Mucosa of rectum (tissue), 2 donors: ENCODE results near the gene FADS2.

ENCODE experiments used
- H3K27ac ChIP-seq, 2 donors: one replicate each; pipeline ENCODE4 v1.7.0; 2013; ENCODE audit warnings: inconsistent platforms in 2 of 2, low read depth in 2 of 2, low read length in 2 of 2
- H3K27me3 ChIP-seq, 2 donors: one replicate each; pipeline ENCODE4 v1.7.0; 2013; ENCODE audit warnings: low read length in 2 of 2; ENCODE audit not compliant: control insufficient read depth in 2 of 2, insufficient read depth in 2 of 2
- H3K36me3 ChIP-seq, 2 donors: one replicate each; pipeline ENCODE4 v1.7.0; 2013; ENCODE audit warnings: low read length in 2 of 2; ENCODE audit not compliant: control insufficient read depth in 2 of 2, insufficient read depth in 2 of 2
- H3K4me1 ChIP-seq, 2 donors: one replicate each; pipeline ENCODE4 v1.7.0; 2013; ENCODE audit warnings: low read length in 2 of 2, mild to moderate bottlenecking in 1 of 2; ENCODE audit not compliant: control insufficient read depth in 2 of 2, insufficient read depth in 2 of 2
- H3K4me3 ChIP-seq, 2 donors: one replicate each; pipeline ENCODE4 v1.7.0; 2013; ENCODE audit warnings: low read length in 2 of 2
- H3K9ac ChIP-seq, 2 donors: one replicate each; pipeline ENCODE4 v1.7.0; 2013; ENCODE audit warnings: low read length in 2 of 2, low read depth in 1 of 2, mild to moderate bottlenecking in 1 of 2
- H3K9me3 ChIP-seq, 2 donors: one replicate each; pipeline ENCODE4 v1.7.0; 2013; ENCODE audit warnings: low read length in 2 of 2; ENCODE audit not compliant: control insufficient read depth in 2 of 2
- donor health status: healthy.
- donor health status: Normal muscosa, but diverticular disease.

FADS2 gene

GRCh38 chr11:61910187-61911127 lies 82.4 kb downstream of the FADS2 start:
- no peaks in the 10 kb centered on the region for H3K36me3 ChIP-seq
- peaks cover 0 to 3% of the 10 kb centered on the region in 2 donors for H3K4me1 ChIP-seq
- H3K27ac ChIP-seq: no peak overlapping the region
- no peaks in the 10 kb centered on the region for H3K27me3 ChIP-seq
- no peak overlapping the region for H3K4me3 ChIP-seq
- no peaks in the 10 kb centered on the region for H3K9me3 ChIP-seq
- no peak overlapping the region for H3K9ac ChIP-seq

- Histone ChIP-seq H3K4me3 (no peak overlapping the region), H3K27me3 (peaks cover under 1% of the 10 kb centered on the region in 2 donors), H3K9ac (no peak overlapping the region), H3K36me3 (no peaks in the 10 kb centered on the region), H3K4me1 (peaks cover 0 to 3% of the 10 kb centered on the region in 2 donors), H3K9me3 (no peaks in the 10 kb centered on the region), H3K27ac (no peak overlapping the region)
Measured at GRCh38 chr11:61911128-61911700, 83.1 kb downstream of the FADS2 start.

DNA sequence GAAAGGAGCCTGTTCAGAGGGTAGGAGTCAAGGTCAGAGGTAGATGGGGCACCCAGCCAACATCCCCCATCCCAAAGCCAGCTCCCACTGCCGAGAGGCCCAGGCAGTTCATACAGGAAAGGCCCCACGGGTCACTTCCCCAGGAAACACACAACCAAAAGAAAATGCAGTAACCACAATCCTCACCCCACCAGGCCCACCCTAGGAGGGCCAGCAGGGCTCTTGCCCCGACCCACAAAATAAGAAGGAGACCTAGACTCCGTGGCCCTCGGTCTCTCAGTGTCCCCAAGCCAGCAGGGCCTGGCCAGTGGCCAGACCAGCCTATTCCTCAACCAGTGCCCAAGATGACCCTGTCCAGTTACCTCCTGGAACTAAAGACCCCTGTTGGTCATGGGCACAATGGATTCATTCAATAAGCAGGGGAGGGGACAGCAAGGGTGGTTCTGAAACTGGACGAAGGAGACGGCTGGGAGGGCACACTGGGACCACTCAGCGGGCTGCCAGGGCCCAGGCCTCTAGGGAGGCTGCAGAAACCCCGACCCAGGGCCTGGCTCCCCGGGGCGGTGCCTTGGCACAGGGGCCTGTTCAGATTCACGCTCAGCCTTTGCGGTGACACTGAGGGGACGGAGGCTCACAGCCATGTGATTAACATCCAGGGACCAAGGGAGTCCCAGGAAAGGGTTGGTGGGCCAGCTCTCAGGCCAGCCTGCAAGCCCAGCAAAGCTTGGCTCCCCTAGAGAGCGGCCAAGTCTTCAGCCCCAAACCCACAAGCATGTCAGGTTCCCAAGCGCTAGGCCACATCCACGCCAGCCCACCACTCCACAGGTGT lies 83.8 kb downstream of the FADS2 start:
- no peak overlapping the region for H3K4me3 ChIP-seq
- no peak overlapping the region for H3K27ac ChIP-seq
- H3K9ac ChIP-seq: no peak overlapping the region
- no peaks in the 10 kb centered on the region for H3K36me3 ChIP-seq
- H3K9me3 ChIP-seq: no peaks in the 10 kb centered on the region
- peaks cover 4 to 5% of the 10 kb centered on the region in 2 donors for H3K27me3 ChIP-seq
- peaks cover 0 to 3% of the 10 kb centered on the region in 2 donors for H3K4me1 ChIP-seq

GRCh38 chr11:61912530-61912898 lies 84.4 kb downstream of the FADS2 start:
- no peak overlapping the region for H3K27ac ChIP-seq
- no peak overlapping the region for H3K9ac ChIP-seq
- H3K4me1 ChIP-seq: peaks cover under 1 to 3% of the 10 kb centered on the region in 2 donors
- H3K36me3 ChIP-seq: no peaks in the 10 kb centered on the region
- H3K4me3 ChIP-seq: no peak overlapping the region
- no peaks in the 10 kb centered on the region for H3K9me3 ChIP-seq
- peaks cover 4 to 6% of the 10 kb centered on the region in 2 donors for H3K27me3 ChIP-seq

DNA sequence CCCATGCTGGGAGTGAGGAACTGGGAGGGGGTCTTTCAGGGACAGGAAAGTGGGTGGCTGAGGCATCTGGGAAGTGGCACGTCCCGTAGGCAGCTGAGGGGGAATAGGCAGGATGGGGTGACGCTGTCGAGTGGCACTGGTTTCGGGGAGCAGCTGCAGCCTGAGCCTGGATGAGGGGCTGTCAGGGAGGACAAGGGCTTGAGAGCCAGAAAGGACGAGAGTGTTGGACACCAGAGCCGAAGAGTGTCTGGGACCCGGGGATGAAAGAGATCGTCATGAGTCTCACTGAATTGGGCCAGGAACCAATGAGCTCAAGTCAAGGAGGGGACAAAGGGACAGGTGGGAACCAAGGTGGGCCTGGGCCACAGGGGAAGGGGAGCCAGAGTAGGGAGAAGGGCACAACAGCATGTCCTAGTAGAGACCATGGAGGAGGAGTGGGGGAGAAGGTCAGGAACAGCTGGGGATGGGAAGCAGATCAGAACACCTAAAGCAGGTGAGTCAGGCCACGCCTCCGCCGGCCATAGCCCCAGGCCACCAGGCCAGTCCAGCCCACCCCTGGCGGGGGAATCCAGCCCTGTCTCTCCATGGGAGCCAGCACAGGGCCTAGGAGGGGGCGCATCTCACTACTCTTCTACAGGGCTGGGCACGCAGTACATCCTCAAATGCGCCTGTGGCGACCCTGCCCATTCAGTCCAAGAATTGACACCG lies 85.0 kb downstream of the FADS2 start:
- H3K27me3 ChIP-seq: peaks cover 9 to 12% of the 10 kb centered on the region in 2 donors
- no peak overlapping the region for H3K9ac ChIP-seq
- H3K4me3 ChIP-seq: no peak overlapping the region
- no peak overlapping the region for H3K27ac ChIP-seq
- H3K36me3 ChIP-seq: no peaks in the 10 kb centered on the region
- no peaks in the 10 kb centered on the region for H3K9me3 ChIP-seq
- peaks cover 5 to 6% of the 10 kb centered on the region in 2 donors for H3K4me1 ChIP-seq

- H3K27me3 ChIP-seq: peaks cover 15 to 18% of the 10 kb centered on the region in 2 donors
- no peaks in the 10 kb centered on the region for H3K9me3 ChIP-seq
- H3K4me3 ChIP-seq: no peak overlapping the region
- no peak overlapping the region for H3K27ac ChIP-seq
- H3K36me3 ChIP-seq: no peaks in the 10 kb centered on the region
- peaks cover 5 to 6% of the 10 kb centered on the region in 2 donors for H3K4me1 ChIP-seq
- no peak overlapping the region for H3K9ac ChIP-seq
Measured at GRCh38 chr11:61913699-61914395, 85.7 kb downstream of the FADS2 start.

DNA sequence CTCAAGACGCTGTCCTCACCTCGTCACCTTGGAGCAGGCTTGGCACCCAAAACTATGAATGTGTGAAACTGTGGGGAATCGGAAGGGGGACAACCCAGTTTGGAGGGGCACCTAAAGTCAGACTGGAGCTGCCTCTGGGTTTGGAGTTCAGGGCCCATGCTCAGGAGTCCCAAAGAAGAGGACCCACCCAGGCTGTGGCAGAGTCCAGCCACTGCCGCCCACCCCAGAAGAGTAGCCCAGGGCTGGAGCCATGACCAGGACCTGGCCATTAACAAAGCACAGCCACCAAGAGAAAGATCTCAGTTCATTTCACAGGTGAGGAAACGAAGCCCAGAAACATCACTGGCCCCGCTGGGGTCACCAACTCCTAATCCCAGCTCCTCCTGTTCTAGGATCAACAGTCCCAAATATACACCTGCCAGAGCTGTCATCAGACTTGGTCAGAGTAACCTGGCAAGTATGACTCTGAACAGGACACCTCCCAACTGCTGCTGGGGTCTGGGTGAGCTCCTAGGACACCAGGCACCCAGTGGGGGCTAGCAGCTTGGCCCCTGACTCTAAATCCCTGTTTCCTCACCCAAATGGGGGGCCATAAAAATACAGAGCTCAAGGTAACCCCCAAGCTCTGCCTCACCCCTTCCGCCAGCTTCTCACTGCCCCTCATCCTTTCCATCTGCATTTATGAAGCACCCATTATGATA lies 86.5 kb downstream of the FADS2 start:
- Histone ChIP-seq H3K4me3 (no peak overlapping the region), H3K9ac (no peak overlapping the region)

DNA sequence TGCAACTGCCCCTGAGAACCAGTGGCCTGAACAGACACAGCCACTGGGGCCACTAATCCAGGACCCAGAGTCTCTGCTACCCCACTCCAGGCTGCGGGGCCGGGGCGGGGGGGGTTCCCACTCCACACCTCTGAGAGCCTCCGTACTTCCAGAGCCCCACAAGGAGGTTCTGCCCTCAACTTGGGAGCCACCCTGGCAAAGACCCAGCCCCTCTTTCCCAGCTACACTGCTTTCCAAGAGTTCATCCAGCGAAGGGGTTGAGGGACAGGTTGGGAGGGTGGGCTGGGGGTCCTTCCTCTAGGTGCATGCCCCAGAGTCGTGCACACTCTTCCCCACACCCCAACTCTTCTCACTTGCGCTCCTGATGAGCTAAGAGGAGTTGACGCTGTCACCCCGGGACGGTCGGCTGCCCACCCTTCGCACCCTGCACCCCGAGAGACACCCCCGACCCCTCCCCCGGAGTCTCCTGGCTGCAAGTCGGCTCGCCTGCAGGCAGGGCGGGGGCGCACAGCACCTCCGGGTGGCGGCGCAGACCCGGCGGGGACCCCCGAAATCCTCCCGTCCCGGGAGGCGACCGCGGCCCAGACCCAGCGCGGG lies 88.7 kb downstream of the FADS2 start:
- peaks cover 27 to 35% of the 10 kb centered on the region in 2 donors for H3K27me3 ChIP-seq
- no peaks in the 10 kb centered on the region for H3K36me3 ChIP-seq
- H3K4me3 ChIP-seq: peak overlapping the region; percentile 59 to 64
- no peaks in the 10 kb centered on the region for H3K9me3 ChIP-seq
- H3K4me1 ChIP-seq: peaks cover 3 to 5% of the 10 kb centered on the region in 2 donors
- peak overlapping the region in 1 of 2 donors; percentile 18 for H3K9ac ChIP-seq
- H3K27ac ChIP-seq: peak overlapping the region; percentile 25 to 39

More for the DNA sequence above, 86.5 kb downstream of the FADS2 start:
- H3K27me3 ChIP-seq: peaks cover 20 to 25% of the 10 kb centered on the region in 2 donors
- H3K9me3 ChIP-seq: no peaks in the 10 kb centered on the region
- no peaks in the 10 kb centered on the region for H3K36me3 ChIP-seq
- H3K4me1 ChIP-seq: peaks cover 5 to 6% of the 10 kb centered on the region in 2 donors
- H3K27ac ChIP-seq: no peak overlapping the region
